ENCODE measurements around the gene DIPK1C. TPM values are rescaled to one million over a fixed set of nuclear protein-coding genes. Genes with fewer than 3 reads are reported as not detected.

DIPK1C gene
- total RNA-seq, 1 experiment from 2014 or later = not detected

DNA sequence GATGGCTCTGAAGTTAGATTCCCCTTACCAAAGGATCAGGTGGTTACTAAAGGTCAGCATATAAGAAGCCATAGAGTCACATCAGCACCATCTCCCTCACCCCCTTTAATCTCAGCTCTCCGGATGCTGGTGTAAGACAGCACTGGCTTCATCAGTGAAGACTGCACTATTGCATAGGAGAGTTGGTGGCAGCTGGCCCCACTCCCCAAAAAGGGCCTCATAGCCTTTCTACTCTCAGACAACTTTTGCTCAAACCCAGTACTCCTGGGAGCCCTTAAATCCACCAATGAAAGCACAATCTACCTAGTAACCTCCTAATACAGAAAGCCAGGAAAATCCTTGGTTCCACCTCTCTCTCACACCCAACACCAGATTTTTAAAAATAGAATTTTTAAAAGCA lies 6.9 kb upstream of the DIPK1C start:
- ChIA-PET CTCF (no interaction called here), POLR2A (no interaction called here)
- Mint-ChIP-seq H3K4me1 (peaks cover 8% of the 10 kb centered on the region), H3K27me3 (ENCODE audit: low read depth) (peaks cover 9% of the 10 kb centered on the region), H3K4me3 (no peak overlapping the region), H3K9me3 (peaks cover 10% of the 10 kb centered on the region), H3K36me3 (no peaks in the 10 kb centered on the region), H3K27ac (no peak overlapping the region)
- TF ChIP-seq MYBL2 (CRISPR knock-in tag; IDR thresholded peaks at IDR 0.05) = no peak
- TF ChIP-seq, protein P1, sequence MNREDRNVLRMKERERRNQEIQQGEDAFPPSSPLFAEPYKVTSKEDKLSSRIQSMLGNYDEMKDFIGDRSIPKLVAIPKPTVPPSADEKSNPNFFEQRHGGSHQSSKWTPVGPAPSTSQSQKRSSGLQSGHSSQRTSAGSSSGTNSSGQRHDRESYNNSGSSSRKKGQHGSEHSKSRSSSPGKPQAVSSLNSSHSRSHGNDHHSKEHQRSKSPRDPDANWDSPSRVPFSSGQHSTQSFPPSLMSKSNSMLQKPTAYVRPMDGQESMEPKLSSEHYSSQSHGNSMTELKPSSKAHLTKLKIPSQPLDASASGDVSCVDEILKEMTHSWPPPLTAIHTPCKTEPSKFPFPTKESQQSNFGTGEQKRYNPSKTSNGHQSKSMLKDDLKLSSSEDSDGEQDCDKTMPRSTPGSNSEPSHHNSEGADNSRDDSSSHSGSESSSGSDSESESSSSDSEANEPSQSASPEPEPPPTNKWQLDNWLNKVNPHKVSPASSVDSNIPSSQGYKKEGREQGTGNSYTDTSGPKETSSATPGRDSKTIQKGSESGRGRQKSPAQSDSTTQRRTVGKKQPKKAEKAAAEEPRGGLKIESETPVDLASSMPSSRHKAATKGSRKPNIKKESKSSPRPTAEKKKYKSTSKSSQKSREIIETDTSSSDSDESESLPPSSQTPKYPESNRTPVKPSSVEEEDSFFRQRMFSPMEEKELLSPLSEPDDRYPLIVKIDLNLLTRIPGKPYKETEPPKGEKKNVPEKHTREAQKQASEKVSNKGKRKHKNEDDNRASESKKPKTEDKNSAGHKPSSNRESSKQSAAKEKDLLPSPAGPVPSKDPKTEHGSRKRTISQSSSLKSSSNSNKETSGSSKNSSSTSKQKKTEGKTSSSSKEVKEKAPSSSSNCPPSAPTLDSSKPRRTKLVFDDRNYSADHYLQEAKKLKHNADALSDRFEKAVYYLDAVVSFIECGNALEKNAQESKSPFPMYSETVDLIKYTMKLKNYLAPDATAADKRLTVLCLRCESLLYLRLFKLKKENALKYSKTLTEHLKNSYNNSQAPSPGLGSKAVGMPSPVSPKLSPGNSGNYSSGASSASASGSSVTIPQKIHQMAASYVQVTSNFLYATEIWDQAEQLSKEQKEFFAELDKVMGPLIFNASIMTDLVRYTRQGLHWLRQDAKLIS (CRISPR knock-in tag; IDR thresholded peaks at IDR 0.05; ENCODE audit: borderline replicate concordance) = no peak
- no peak for TF ChIP-seq ESRRA (CRISPR knock-in tag; IDR thresholded peaks at IDR 0.05; ENCODE audit: borderline replicate concordance)
- TF ChIP-seq, protein P2, sequence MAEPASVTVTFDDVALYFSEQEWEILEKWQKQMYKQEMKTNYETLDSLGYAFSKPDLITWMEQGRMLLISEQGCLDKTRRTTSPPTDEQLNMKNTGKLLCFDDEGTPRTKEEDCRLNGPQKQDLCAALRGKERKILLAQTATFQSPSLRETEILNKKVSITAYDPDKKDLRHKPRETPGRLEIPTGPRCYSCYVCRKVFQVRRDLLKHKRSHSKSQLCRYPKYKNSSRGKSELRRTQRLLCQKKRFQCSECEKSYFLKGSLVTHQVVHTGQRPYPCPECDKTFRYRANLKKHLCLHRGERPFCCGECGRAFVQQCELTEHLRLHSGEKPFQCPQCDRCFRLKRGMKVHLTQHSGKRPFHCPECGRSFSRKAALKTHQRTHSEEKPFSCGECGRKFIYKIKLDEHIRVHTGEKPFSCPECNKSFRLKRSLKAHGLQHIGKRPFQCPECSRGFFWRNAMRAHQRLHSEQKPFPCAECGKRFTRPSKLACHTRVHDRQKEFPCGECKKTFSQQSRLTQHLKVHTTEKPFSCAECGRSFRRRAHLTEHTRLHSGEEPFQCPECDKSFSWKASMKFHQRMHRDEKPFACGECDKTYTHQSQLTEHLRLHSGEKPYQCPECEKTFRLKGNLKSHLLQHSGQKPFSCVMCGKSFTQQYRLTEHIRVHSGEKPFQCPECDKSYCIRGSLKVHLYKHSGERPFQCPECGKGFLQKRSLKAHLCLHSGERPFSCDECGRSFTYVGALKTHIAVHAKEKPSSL (CRISPR knock-in tag; conservative IDR thresholded peaks at IDR 0.05) = no peak
- TF ChIP-seq, protein P3, sequence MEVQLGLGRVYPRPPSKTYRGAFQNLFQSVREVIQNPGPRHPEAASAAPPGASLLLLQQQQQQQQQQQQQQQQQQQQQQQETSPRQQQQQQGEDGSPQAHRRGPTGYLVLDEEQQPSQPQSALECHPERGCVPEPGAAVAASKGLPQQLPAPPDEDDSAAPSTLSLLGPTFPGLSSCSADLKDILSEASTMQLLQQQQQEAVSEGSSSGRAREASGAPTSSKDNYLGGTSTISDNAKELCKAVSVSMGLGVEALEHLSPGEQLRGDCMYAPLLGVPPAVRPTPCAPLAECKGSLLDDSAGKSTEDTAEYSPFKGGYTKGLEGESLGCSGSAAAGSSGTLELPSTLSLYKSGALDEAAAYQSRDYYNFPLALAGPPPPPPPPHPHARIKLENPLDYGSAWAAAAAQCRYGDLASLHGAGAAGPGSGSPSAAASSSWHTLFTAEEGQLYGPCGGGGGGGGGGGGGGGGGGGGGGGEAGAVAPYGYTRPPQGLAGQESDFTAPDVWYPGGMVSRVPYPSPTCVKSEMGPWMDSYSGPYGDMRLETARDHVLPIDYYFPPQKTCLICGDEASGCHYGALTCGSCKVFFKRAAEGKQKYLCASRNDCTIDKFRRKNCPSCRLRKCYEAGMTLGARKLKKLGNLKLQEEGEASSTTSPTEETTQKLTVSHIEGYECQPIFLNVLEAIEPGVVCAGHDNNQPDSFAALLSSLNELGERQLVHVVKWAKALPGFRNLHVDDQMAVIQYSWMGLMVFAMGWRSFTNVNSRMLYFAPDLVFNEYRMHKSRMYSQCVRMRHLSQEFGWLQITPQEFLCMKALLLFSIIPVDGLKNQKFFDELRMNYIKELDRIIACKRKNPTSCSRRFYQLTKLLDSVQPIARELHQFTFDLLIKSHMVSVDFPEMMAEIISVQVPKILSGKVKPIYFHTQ (CRISPR knock-in tag; IDR thresholded peaks at IDR 0.05) = no peak
- no peak for TF ChIP-seq CREB1 (CRISPR knock-in tag; IDR thresholded peaks at IDR 0.05)
- no peak for ATAC-seq
- no peak for DNase-seq (ENCODE audit: low spot score)

DNA sequence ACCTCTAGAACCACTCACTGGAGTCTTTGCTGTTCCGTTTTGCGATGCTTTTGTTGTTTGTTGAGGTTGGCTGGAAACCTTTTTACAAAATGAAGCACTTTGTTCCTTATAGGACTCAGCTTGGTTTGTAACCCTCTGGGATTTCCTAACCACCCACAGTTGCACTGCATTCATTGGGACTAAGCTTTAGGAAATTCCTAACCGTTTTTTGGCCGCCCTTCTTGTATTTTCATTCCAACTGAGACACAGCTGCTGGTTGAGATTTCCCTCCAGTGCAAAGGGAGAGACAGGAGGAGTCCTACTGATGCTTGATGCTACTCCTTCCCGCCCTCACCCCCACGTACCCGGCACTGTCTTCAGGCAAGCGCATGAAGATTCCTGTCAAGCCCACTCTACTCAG lies 6.1 kb upstream of the DIPK1C start:
- ChIA-PET POLR2A (no interaction called here), CTCF (no interaction called here)
- no peaks in the 10 kb centered on the region for H3K36me3 Mint-ChIP-seq
- peaks cover under 1% of the 10 kb centered on the region for H3K4me1 Mint-ChIP-seq
- H3K27ac Mint-ChIP-seq = no peak overlapping the region
- no peak overlapping the region for H3K4me3 Mint-ChIP-seq
- H3K9me3 Mint-ChIP-seq = peaks cover 10% of the 10 kb centered on the region
- DNase-seq (ENCODE audit: low spot score) (no peak), ATAC-seq (no peak)
- TF ChIP-seq JUN (CRISPR knock-in tag; IDR thresholded peaks at IDR 0.05) (no peak), RELA (CRISPR knock-in tag; IDR thresholded peaks at IDR 0.05; ENCODE audit: borderline replicate concordance) (no peak), IRF2 (CRISPR knock-in tag; IDR thresholded peaks at IDR 0.05; ENCODE audit: borderline replicate concordance, low read depth) (no peak), KAT7 (CRISPR knock-in tag; IDR thresholded peaks at IDR 0.05; ENCODE audit: borderline replicate concordance) (no peak)
- TF ChIP-seq, protein P4, sequence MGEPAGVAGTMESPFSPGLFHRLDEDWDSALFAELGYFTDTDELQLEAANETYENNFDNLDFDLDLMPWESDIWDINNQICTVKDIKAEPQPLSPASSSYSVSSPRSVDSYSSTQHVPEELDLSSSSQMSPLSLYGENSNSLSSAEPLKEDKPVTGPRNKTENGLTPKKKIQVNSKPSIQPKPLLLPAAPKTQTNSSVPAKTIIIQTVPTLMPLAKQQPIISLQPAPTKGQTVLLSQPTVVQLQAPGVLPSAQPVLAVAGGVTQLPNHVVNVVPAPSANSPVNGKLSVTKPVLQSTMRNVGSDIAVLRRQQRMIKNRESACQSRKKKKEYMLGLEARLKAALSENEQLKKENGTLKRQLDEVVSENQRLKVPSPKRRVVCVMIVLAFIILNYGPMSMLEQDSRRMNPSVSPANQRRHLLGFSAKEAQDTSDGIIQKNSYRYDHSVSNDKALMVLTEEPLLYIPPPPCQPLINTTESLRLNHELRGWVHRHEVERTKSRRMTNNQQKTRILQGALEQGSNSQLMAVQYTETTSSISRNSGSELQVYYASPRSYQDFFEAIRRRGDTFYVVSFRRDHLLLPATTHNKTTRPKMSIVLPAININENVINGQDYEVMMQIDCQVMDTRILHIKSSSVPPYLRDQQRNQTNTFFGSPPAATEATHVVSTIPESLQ (CRISPR knock-in tag; IDR thresholded peaks at IDR 0.05) = no peak
- TF ChIP-seq, protein P5, sequence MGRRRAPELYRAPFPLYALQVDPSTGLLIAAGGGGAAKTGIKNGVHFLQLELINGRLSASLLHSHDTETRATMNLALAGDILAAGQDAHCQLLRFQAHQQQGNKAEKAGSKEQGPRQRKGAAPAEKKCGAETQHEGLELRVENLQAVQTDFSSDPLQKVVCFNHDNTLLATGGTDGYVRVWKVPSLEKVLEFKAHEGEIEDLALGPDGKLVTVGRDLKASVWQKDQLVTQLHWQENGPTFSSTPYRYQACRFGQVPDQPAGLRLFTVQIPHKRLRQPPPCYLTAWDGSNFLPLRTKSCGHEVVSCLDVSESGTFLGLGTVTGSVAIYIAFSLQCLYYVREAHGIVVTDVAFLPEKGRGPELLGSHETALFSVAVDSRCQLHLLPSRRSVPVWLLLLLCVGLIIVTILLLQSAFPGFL (CRISPR knock-in tag; IDR thresholded peaks at IDR 0.05; ENCODE audit: borderline replicate concordance) = no peak
- TF ChIP-seq, protein P6, sequence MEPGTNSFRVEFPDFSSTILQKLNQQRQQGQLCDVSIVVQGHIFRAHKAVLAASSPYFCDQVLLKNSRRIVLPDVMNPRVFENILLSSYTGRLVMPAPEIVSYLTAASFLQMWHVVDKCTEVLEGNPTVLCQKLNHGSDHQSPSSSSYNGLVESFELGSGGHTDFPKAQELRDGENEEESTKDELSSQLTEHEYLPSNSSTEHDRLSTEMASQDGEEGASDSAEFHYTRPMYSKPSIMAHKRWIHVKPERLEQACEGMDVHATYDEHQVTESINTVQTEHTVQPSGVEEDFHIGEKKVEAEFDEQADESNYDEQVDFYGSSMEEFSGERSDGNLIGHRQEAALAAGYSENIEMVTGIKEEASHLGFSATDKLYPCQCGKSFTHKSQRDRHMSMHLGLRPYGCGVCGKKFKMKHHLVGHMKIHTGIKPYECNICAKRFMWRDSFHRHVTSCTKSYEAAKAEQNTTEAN (CRISPR knock-in tag; IDR thresholded peaks at IDR 0.05) = no peak
- TF ChIP-seq, protein P7, sequence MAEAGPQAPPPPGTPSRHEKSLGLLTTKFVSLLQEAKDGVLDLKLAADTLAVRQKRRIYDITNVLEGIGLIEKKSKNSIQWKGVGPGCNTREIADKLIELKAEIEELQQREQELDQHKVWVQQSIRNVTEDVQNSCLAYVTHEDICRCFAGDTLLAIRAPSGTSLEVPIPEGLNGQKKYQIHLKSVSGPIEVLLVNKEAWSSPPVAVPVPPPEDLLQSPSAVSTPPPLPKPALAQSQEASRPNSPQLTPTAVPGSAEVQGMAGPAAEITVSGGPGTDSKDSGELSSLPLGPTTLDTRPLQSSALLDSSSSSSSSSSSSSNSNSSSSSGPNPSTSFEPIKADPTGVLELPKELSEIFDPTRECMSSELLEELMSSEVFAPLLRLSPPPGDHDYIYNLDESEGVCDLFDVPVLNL (CRISPR knock-in tag; IDR thresholded peaks at IDR 0.05; ENCODE audit: borderline replicate concordance, low read depth) = no peak
- TF ChIP-seq, protein P3 (CRISPR knock-in tag; IDR thresholded peaks at IDR 0.05) = no peak
- TF ChIP-seq, protein P8, sequence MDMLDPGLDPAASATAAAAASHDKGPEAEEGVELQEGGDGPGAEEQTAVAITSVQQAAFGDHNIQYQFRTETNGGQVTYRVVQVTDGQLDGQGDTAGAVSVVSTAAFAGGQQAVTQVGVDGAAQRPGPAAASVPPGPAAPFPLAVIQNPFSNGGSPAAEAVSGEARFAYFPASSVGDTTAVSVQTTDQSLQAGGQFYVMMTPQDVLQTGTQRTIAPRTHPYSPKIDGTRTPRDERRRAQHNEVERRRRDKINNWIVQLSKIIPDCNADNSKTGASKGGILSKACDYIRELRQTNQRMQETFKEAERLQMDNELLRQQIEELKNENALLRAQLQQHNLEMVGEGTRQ (CRISPR knock-in tag; IDR thresholded peaks at IDR 0.05) = no peak
- peaks cover 16% of the 10 kb centered on the region for H3K27me3 Mint-ChIP-seq (ENCODE audit: low read depth)
